RWPE1 (cell line): Measurements from ENCODE around the gene GNB4.

Experiments used
- CTCF ChIA-PET: fragments of 350-600 bp; sonication (Branson Sonifier 250); formaldehyde crosslinking; extraction: SDS; loops from one replicate; lab custom pipeline; 2021; lab: Yijun Ruan, JAX
- POLR2A ChIA-PET: fragments of 400-600 bp; formaldehyde crosslinking; extraction: SDS; loops from one replicate; lab custom pipeline; 2020; ENCODE audit warnings: antibody characterized with exemption; ENCODE audit not compliant: low non-redundant PET; lab: Yijun Ruan, JAX
- DNase-seq: peaks from one replicate; pipeline ENCODE4 v3.0.0; 2012; ENCODE audit warnings: low spot score
- H3K27ac ChIP-seq: fragments of 450-650 bp; 2 replicates; pipeline ENCODE4 v1.5.1; 2017
- CTCF ChIP-seq: fragments of 450-650 bp; conservative IDR thresholded peaks from 2 replicates; pipeline ENCODE4 v1.5.1; 2017; ENCODE audit warnings: low read depth, mild to moderate bottlenecking

Gene GNB4

GRCh38 chr3:179432451-179432850 is 18.8 kb downstream of the GNB4 start:
- CTCF ChIA-PET, result interaction anchor here (0.6 kb wide), 1 partner anchor 17 kb away, joined by 3 read pairs; no protein-coding TSS in a partner anchor
- POLR2A ChIA-PET, result no interaction called here
- no peak for DNase-seq
- TF ChIP-seq CTCF, result no peak
- H3K27ac ChIP-seq, result no peak overlapping the region

- no peak for DNase-seq
- CTCF ChIA-PET, result interaction anchor here (0.6 kb wide), 1 partner anchor 17 kb away, joined by 3 read pairs; no protein-coding TSS in a partner anchor
- H3K27ac ChIP-seq, result no peak overlapping the region
- no peak for TF ChIP-seq CTCF
- POLR2A ChIA-PET, result no interaction called here
Observed at GRCh38 chr3:179432021-179432420, 19.2 kb downstream of the GNB4 start.

GRCh38 chr3:179430277-179430870 is 20.9 kb downstream of the GNB4 start:
- H3K27ac ChIP-seq, result no peak overlapping the region
- CTCF ChIA-PET, result interaction anchor here (0.6 kb wide), 1 partner anchor 320 kb away, joined by 3 read pairs; no protein-coding TSS in a partner anchor
- POLR2A ChIA-PET, result no interaction called here
- DNase-seq, result no peak
- no peak for TF ChIP-seq CTCF

- H3K27ac ChIP-seq, result no peak overlapping the region
- DNase-seq, result no peak
- ChIA-PET POLR2A (no interaction called here), CTCF (interaction anchor here (0.6 kb wide), 1 partner anchor 75 kb away, joined by 4 read pairs; no protein-coding TSS in a partner anchor)
- TF ChIP-seq CTCF, result no peak
Observed at GRCh38 chr3:179428876-179429548, 22.3 kb downstream of the GNB4 start.

- ChIA-PET CTCF (no interaction called here), POLR2A (no interaction called here)
- no peak overlapping the region for H3K27ac ChIP-seq
- no peak for DNase-seq
- TF ChIP-seq CTCF, result no peak
Observed at GRCh38 chr3:179425075-179425474, 26.2 kb downstream of the GNB4 start.

GRCh38 chr3:179421500-179421899 is 29.8 kb downstream of the GNB4 start:
- ChIA-PET POLR2A (no interaction called here), CTCF (no interaction called here)
- peak; percentile 35 for TF ChIP-seq CTCF
- no peak overlapping the region for H3K27ac ChIP-seq
- DNase-seq, result peak; percentile 20
